OCI-LY1 (cell line): Measurements from ENCODE around the gene RAPGEF1.

Source experiments
- CTCF ChIP-seq: fragments of 200-600 bp; sonication (generic), shearing (Covaris generic); IDR thresholded peaks from 2 replicates; pipeline ENCODE4 v1.5.1; 2017; ENCODE audit warnings: mild to moderate bottlenecking, antibody characterized with exemption, low read length, moderate library complexity, mixed read lengths
- EZH2 ChIP-seq: fragments of 200-600 bp; sonication (generic), shearing (Covaris generic); IDR thresholded peaks from 2 replicates; pipeline ENCODE4 v1.8.0; 2017; ENCODE audit warnings: borderline replicate concordance, mixed run types, mild to moderate bottlenecking, antibody characterized with exemption, low read length, moderate library complexity, mixed read lengths

- no peak for TF ChIP-seq CTCF
- no peak for TF ChIP-seq EZH2
Measured at GRCh38 chr9:131649646-131650045, 90.2 kb downstream of the RAPGEF1 start.
